Spleen (tissue), 11 donors: ENCODE results near the gene RFXANK. TPM values are rescaled to one million over a fixed set of nuclear protein-coding genes. Genes with fewer than 3 reads are reported as not detected.

Experiments
- DNase-seq: peaks from one replicate; pipeline ENCODE4 v3.0.0-alpha.2; 2020
- H3K27ac ChIP-seq, 8 donors: fragments of 200-600 bp; sonication (generic) in 7 of 8; 1 replicate in 4 of 8; 2 replicates in 4 of 8; pipeline versions ENCODE4 v1.5.0 to v1.8.0; 2016 to 2021; ENCODE audit warnings: inconsistent platforms in 4 of 8, mild to moderate bottlenecking in 4 of 8, moderate library complexity in 1 of 8
- H3K27me3 ChIP-seq, 7 donors: fragments of 200-600 bp; sonication (generic) in 6 of 7; replicated peaks in 1 of 7; 1 replicate in 4 of 7; 2 replicates in 3 of 7; pipeline versions ENCODE4 v1.5.0 to v1.8.0; 2016 to 2021; ENCODE audit warnings: inconsistent platforms in 3 of 7, mild to moderate bottlenecking in 1 of 7
- H3K36me3 ChIP-seq, 6 donors: fragments of 200-600 bp; sonication (generic) in 5 of 6; 1 replicate in 4 of 6; 2 replicates in 2 of 6; pipeline versions ENCODE4 v1.5.0 to v1.8.0; 2016 to 2021; ENCODE audit warnings: inconsistent platforms in 2 of 6
- H3K4me1 ChIP-seq, 6 donors: fragments of 200-600 bp; sonication (generic) in 5 of 6; 1 replicate in 3 of 6; 2 replicates in 3 of 6; pipeline versions ENCODE4 v1.5.0 to v1.8.0; 2016 to 2021; ENCODE audit warnings: inconsistent platforms in 3 of 6
- H3K4me3 ChIP-seq, 8 donors: fragments of 200-600 bp; sonication (generic) in 7 of 8; 1 replicate in 4 of 8; 2 replicates in 4 of 8; pipeline versions ENCODE4 v1.5.0 to v1.8.0; 2016 to 2021; ENCODE audit warnings: inconsistent platforms in 4 of 8, mild to moderate bottlenecking in 4 of 8, moderate library complexity in 2 of 8
- H3K9me3 ChIP-seq, 8 donors: fragments of 200-600 bp; sonication (generic) in 7 of 8; 1 replicate in 4 of 8; 2 replicates in 4 of 8; pipeline versions ENCODE4 v1.5.0 to v1.8.0; 2016 to 2021; ENCODE audit warnings: inconsistent platforms in 4 of 8
- CTCF ChIP-seq, 11 experiments: fragments of 200-600 bp in 7 of 11; fragments of 450-650 bp in 4 of 11; sonication (generic) in 4 of 11; IDR thresholded peaks in 8 of 11; conservative IDR thresholded peaks in 3 of 11; 1 replicate in 7 of 11; 2 replicates in 4 of 11; pipeline versions ENCODE4 v1.4.0 to v1.8.0; 2016 to 2021; ENCODE audit warnings: antibody characterized with exemption in 11 of 11, inconsistent platforms in 4 of 11, mild to moderate bottlenecking in 1 of 11
- POLR2A ChIP-seq, 3 donors: fragments of 450-650 bp; IDR thresholded peaks; one replicate each; pipeline ENCODE4 v1.5.1; 2017; ENCODE audit warnings: antibody characterized with exemption in 3 of 3, mild to moderate bottlenecking in 1 of 3
- POLR2AphosphoS5 ChIP-seq, 3 donors: sonication (generic); formaldehyde crosslinking; IDR thresholded peaks; one replicate each; pipeline ENCODE4 v1.5.1; 2017; ENCODE audit warnings: antibody characterized with exemption in 3 of 3
- WGBS, 5 donors: extraction: QIAGEN DNeasy Blood & Tissue Kit in 3 of 5; methylation state at CpG; one replicate each; pipeline versions ENCODE4 v1.1.5 to v1.1.7; 2013 to 2018; 5-methylcytosine and 5-hydroxymethylcytosine counted together
- intact Hi-C: fragments of 100-400 bp; cut with DNase I; formaldehyde crosslinking; loops from one replicate; pipeline ENCODE4 v1.15.0; 2023; ENCODE audit warnings: low total_unique reads
- polyA plus RNA-seq, 3 donors: library from polyadenylated mRNA; stranded (reverse); fragments of 200-250 nt; gene quantifications; one replicate each; pipeline ENCODE4 v1.2.1, GENCODE V29; 2013
- total RNA-seq, 7 donors: library from RNA; depleted of rRNA in 3 of 7; stranded (reverse); fragments of >200 nt in 3 of 7; fragmentation: NEBNext Ultra II Directional in 4 of 7; extraction: Animal tissue kit (Norgen Biotek cat#: 25700) in 4 of 7; gene quantifications; one replicate each; pipeline versions ENCODE4 v1.1.0 to v1.2.1, GENCODE V29; 2016 to 2021
- donor health status: healthy with polysubstance abuse.
- donor health status: DM: no; HTN: no; CAD: no; lungs with moderate emphysema.
- donor health status: DM: no; HTN: no; CAD: no.
- donor health status: Bipolar disorder and iron deficiency.
- donor health status: healthy.
- donor health status: DM: no; HTN: no; CAD: no.
- donor health status: DM: yes; HTN: yes; CAD: no.

The RFXANK gene
- total and polyA plus RNA-seq, 10 donors = 47.4 to 139 (median 75.7) TPM

GRCh38 chr19:19226663-19227062 is 34.6 kb downstream of the RFXANK start:
- 63 to 70% (median 65%) methylated on average over 9 to 10 of the region's 10 CpGs for WGBS, 5 donors
- peaks cover 0 to 14% (median 12%) of the 10 kb centered on the region in 6 donors for H3K4me1 ChIP-seq
- no peaks in the 10 kb centered on the region for H3K9me3 ChIP-seq
- no peak for TF ChIP-seq POLR2A (IDR thresholded peaks at IDR 0.05)
- TF ChIP-seq POLR2AphosphoS5 (IDR thresholded peaks at IDR 0.05) = no peak
- no peak for TF ChIP-seq CTCF (IDR thresholded peaks at IDR 0.05 in 8 of 11, conservative IDR thresholded peaks at IDR 0.05 in 3 of 11)
- DNase-seq = no peak
- peaks cover 0 to 62% (median 4%) of the 10 kb centered on the region in 7 donors for H3K27me3 ChIP-seq
- no peak overlapping the region for H3K27ac ChIP-seq
- no peak overlapping the region for H3K4me3 ChIP-seq
- intact Hi-C loops = no loop called here
- H3K36me3 ChIP-seq = no peaks in the 10 kb centered on the region

- DNase-seq = no peak
- intact Hi-C loops = no loop called here
- Histone ChIP-seq H3K27ac (no peak overlapping the region), H3K27me3 (peaks cover 0 to 61% (median 4%) of the 10 kb centered on the region in 7 donors), H3K4me3 (no peak overlapping the region), H3K4me1 (peaks cover 0 to 14% (median 12%) of the 10 kb centered on the region in 6 donors), H3K9me3 (no peaks in the 10 kb centered on the region), H3K36me3 (no peaks in the 10 kb centered on the region)
- WGBS, 5 donors = 64 to 89% (median 80%) methylated on average over 3 to 4 of the region's 4 CpGs
- TF ChIP-seq POLR2AphosphoS5 (IDR thresholded peaks at IDR 0.05) (no peak), CTCF (IDR thresholded peaks at IDR 0.05 in 8 of 11, conservative IDR thresholded peaks at IDR 0.05 in 3 of 11) (no peak), POLR2A (IDR thresholded peaks at IDR 0.05) (no peak)
Measured at GRCh38 chr19:19227217-19227616, 35.2 kb downstream of the RFXANK start.

- Histone ChIP-seq H3K27ac (no peak overlapping the region), H3K4me1 (peaks cover 0 to 10% (median 9%) of the 10 kb centered on the region in 6 donors), H3K9me3 (peaks cover 0 to 17% (median 16%) of the 10 kb centered on the region in 8 donors), H3K27me3 (peaks cover 0 to 45% (median 4%) of the 10 kb centered on the region in 7 donors), H3K4me3 (no peak overlapping the region), H3K36me3 (no peaks in the 10 kb centered on the region)
- no peak for DNase-seq
- 90 to 92% (median 90%) methylated on average over 3 of the region's 3 CpGs for WGBS, 5 donors
- TF ChIP-seq POLR2AphosphoS5 (IDR thresholded peaks at IDR 0.05) = no peak
- TF ChIP-seq POLR2A (IDR thresholded peaks at IDR 0.05) = no peak
- no peak for TF ChIP-seq CTCF (IDR thresholded peaks at IDR 0.05 in 8 of 11, conservative IDR thresholded peaks at IDR 0.05 in 3 of 11)
- intact Hi-C loops = no loop called here
Measured at GRCh38 chr19:19229701-19230100, 37.6 kb downstream of the RFXANK start.

- Histone ChIP-seq H3K27ac (no peak overlapping the region), H3K36me3 (no peaks in the 10 kb centered on the region), H3K27me3 (peaks cover 0 to 34% (median 0%) of the 10 kb centered on the region in 7 donors), H3K4me3 (no peak overlapping the region), H3K4me1 (no peaks in the 10 kb centered on the region), H3K9me3 (peaks cover 0 to 30% (median 29%) of the 10 kb centered on the region in 8 donors)
- TF ChIP-seq POLR2AphosphoS5 (IDR thresholded peaks at IDR 0.05) = no peak
- TF ChIP-seq CTCF (IDR thresholded peaks at IDR 0.05 in 8 of 11, conservative IDR thresholded peaks at IDR 0.05 in 3 of 11) = no peak
- TF ChIP-seq POLR2A (IDR thresholded peaks at IDR 0.05) = no peak
- no peak for DNase-seq
- intact Hi-C loops = no loop called here
- WGBS, 5 donors = 84 to 93% (median 89%) methylated on average over 9 of the region's 9 CpGs
Measured at GRCh38 chr19:19230999-19231398, 38.9 kb downstream of the RFXANK start.
